Vagina (tissue), 2 donors: ENCODE measurements around the gene ZBTB42.

ENCODE experiments used
- POLR2A ChIP-seq, 2 donors: fragments of 450-650 bp; IDR thresholded peaks; one replicate each; pipeline ENCODE4 v1.6.1; 2017; ENCODE audit warnings: antibody characterized with exemption in 2 of 2, mild to moderate bottlenecking in 2 of 2, moderate library complexity in 2 of 2
- TF ChIP-seq, protein P1 (sequence below), 3 experiments: fragments of 450-650 bp in 2 of 3; fragments of 200-600 bp in 1 of 3; sonication (generic) in 1 of 3; IDR thresholded peaks; one replicate each; pipeline ENCODE4 v1.5.1; 2017 to 2019; ENCODE audit warnings: antibody characterized with exemption in 3 of 3, mild to moderate bottlenecking in 2 of 3, moderate library complexity in 2 of 3

DNA sequence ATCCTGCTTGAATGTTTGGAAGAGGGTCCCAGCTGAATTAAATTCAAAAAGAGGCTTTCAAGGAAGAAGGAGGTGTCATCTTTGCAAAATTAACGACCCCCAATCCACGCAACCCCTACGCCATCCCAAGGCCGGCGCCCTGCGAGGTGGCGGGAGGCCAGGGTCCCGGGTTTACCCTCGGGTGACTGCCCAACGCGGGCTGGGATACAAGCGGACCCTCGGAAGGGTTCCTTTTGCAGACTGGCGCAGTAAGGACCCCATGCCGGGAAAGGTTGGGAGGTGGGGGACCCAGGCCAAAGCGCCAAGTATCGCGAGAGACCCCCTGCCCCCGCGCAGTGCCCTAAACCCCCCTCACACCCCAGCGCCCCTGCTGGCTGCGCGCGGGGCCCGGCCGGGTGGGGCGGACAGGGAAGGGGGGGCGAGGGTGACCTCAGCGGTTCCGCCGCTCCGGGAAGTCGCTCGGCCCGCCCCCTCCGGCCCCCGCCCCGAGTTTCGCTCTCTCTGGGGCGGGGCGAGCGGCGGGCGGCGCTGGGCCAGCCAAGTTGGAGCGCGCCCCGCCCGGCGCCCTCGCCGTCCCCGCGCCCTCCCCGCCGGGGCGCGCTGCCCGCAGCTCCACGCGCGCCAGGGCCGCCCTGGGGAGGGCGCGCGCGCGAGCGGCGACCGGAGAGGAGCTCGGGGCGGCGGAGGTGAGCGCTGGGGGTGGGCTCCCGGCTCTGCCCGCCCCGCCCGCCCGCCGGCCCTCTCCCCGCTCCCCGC is 708 bp upstream of the ZBTB42 start:
- TF ChIP-seq, protein P1, sequence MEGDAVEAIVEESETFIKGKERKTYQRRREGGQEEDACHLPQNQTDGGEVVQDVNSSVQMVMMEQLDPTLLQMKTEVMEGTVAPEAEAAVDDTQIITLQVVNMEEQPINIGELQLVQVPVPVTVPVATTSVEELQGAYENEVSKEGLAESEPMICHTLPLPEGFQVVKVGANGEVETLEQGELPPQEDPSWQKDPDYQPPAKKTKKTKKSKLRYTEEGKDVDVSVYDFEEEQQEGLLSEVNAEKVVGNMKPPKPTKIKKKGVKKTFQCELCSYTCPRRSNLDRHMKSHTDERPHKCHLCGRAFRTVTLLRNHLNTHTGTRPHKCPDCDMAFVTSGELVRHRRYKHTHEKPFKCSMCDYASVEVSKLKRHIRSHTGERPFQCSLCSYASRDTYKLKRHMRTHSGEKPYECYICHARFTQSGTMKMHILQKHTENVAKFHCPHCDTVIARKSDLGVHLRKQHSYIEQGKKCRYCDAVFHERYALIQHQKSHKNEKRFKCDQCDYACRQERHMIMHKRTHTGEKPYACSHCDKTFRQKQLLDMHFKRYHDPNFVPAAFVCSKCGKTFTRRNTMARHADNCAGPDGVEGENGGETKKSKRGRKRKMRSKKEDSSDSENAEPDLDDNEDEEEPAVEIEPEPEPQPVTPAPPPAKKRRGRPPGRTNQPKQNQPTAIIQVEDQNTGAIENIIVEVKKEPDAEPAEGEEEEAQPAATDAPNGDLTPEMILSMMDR (IDR thresholded peaks at IDR 0.05) = peak in 1 of 3 experiments; percentile 21
- TF ChIP-seq POLR2A (IDR thresholded peaks at IDR 0.05) = peak in 1 of 2 donors; percentile 63
